Epithelial cell of esophagus (primary cell): ENCODE results near the gene PHF23.

Experiments
- DNase-seq: peaks from one replicate; pipeline ENCODE4 v3.0.0; 2010; ENCODE audit warnings: low read depth
- H3K4me3 ChIP-seq: 2 replicates; pipeline ENCODE4 v1.5.1; 2011; ENCODE audit warnings: mild to moderate bottlenecking, low read length, control low read depth
- CTCF ChIP-seq: IDR thresholded peaks from 2 replicates; pipeline ENCODE4 v1.5.1; 2011; ENCODE audit warnings: low read depth, mild to moderate bottlenecking, low read length, control low read depth, inconsistent platforms; ENCODE audit not compliant: insufficient read depth; ENCODE audit errors: missing control alignments

The PHF23 gene

GRCh38 chr17:7195971-7196370, 43.3 kb downstream of the PHF23 start:
- no peak for DNase-seq
- TF ChIP-seq CTCF: no peak
- H3K4me3 ChIP-seq: no peak overlapping the region

GRCh38 chr17:7192271-7192937, 46.9 kb downstream of the PHF23 start:
- no peak for DNase-seq
- H3K4me3 ChIP-seq: no peak overlapping the region
- TF ChIP-seq CTCF: no peak

- TF ChIP-seq CTCF: no peak
- DNase-seq: peak; percentile 45
- H3K4me3 ChIP-seq: no peak overlapping the region
Measured at GRCh38 chr17:7191571-7192270, 47.5 kb downstream of the PHF23 start.

GRCh38 chr17:7191069-7191468, 48.2 kb downstream of the PHF23 start:
- no peak for DNase-seq
- H3K4me3 ChIP-seq: no peak overlapping the region
- no peak for TF ChIP-seq CTCF

- no peak overlapping the region for H3K4me3 ChIP-seq
- DNase-seq: no peak
- no peak for TF ChIP-seq CTCF
Measured at GRCh38 chr17:7190276-7190917, 48.9 kb downstream of the PHF23 start.

GRCh38 chr17:7186241-7186640, 53.0 kb downstream of the PHF23 start:
- DNase-seq: no peak
- H3K4me3 ChIP-seq: no peak overlapping the region
- TF ChIP-seq CTCF: peak; percentile 22
